ENCODE measurements around the gene OPA1. TPM values are rescaled to one million over a fixed set of nuclear protein-coding genes. Genes with fewer than 3 reads are reported as not detected.

The OPA1 gene
- total RNA-seq, 2 experiments from 2014 or later = 43.2 to 57.3 TPM

- CTCF ChIA-PET (ENCODE audit: unreplicated experiment) = no interaction called here
- no TSS peak for BruUV-seq (replicated peaks)
Observed at GRCh38 chr3:193728429-193729087, 135.6 kb downstream of the OPA1 start.

GRCh38 chr3:193729088-193729465 lies 136.1 kb downstream of the OPA1 start:
- no peaks in the 10 kb centered on the region for H3K79me2 ChIP-seq (ENCODE audit: insufficient read depth, low read depth, low read length)
- no TSS peak for BruUV-seq (replicated peaks)
- H3K4me3 ChIP-seq (ENCODE audit: low read depth, low read length, poor library complexity, severe bottlenecking) = no peak overlapping the region
- intact Hi-C loops (cut with micrococcal nuclease; ENCODE audit: unreplicated experiment) = no loop called here
- no peaks in the 10 kb centered on the region for H3K4me1 ChIP-seq (ENCODE audit: insufficient read depth, low read length, poor library complexity, severe bottlenecking)
- no peak overlapping the region for H3K4me2 ChIP-seq (ENCODE audit: low read length)
- ChIA-PET POLR2A (interaction anchor here (1.0 kb wide), 1 partner anchor 16 kb away, joined by 3 read pairs; no protein-coding TSS in a partner anchor), CTCF (ENCODE audit: unreplicated experiment) (no interaction called here)
- no peaks in the 10 kb centered on the region for H4K20me1 ChIP-seq (ENCODE audit: insufficient read depth, low read length)
- no peaks in the 10 kb centered on the region for H3K9me3 ChIP-seq (ENCODE audit: low read length)
- no peak for DNase-seq (ENCODE audit: low spot score)
- no peak for TF ChIP-seq EZH2phosphoT487 (IDR thresholded peaks at IDR 0.05; ENCODE audit: borderline replicate concordance, low read depth, low read length)
- TF ChIP-seq CTCF (conservative IDR thresholded peaks at IDR 0.05; ENCODE audit: low read length) = no peak
- H3K9me2 ChIP-seq (ENCODE audit: insufficient read depth, low read length) = no peaks in the 10 kb centered on the region
- H3K36me3 ChIP-seq (ENCODE audit: insufficient read depth, low read length) = no peaks in the 10 kb centered on the region
- H3K27ac ChIP-seq (ENCODE audit: low read depth, low read length, poor library complexity, severe bottlenecking) = no peak overlapping the region
- H2AFZ ChIP-seq (ENCODE audit: low read length) = no peak overlapping the region

More at GRCh38 chr3:193728429-193729087, 135.6 kb downstream of the OPA1 start:
- DNase-seq (ENCODE audit: low spot score) = no peak
- Histone ChIP-seq H3K4me3 (ENCODE audit: low read depth, low read length, poor library complexity, severe bottlenecking) (no peak overlapping the region), H3K9me2 (ENCODE audit: insufficient read depth, low read length) (no peaks in the 10 kb centered on the region), H2AFZ (ENCODE audit: low read length) (no peak overlapping the region), H3K4me2 (ENCODE audit: low read length) (no peak overlapping the region), H3K27ac (ENCODE audit: low read depth, low read length, poor library complexity, severe bottlenecking) (no peak overlapping the region), H3K4me1 (ENCODE audit: insufficient read depth, low read length, poor library complexity, severe bottlenecking) (no peaks in the 10 kb centered on the region), H3K79me2 (ENCODE audit: insufficient read depth, low read depth, low read length) (no peaks in the 10 kb centered on the region), H3K36me3 (ENCODE audit: insufficient read depth, low read length) (no peaks in the 10 kb centered on the region), H4K20me1 (ENCODE audit: insufficient read depth, low read length) (no peaks in the 10 kb centered on the region), H3K9me3 (ENCODE audit: low read length) (no peaks in the 10 kb centered on the region)
- TF ChIP-seq EZH2phosphoT487 (IDR thresholded peaks at IDR 0.05; ENCODE audit: borderline replicate concordance, low read depth, low read length) (no peak), CTCF (conservative IDR thresholded peaks at IDR 0.05; ENCODE audit: low read length) (no peak)
- intact Hi-C loops (cut with micrococcal nuclease; ENCODE audit: unreplicated experiment) = no loop called here
- POLR2A ChIA-PET = interaction anchor here (0.6 to 1.0 kb wide), 2 partner anchors 16 to 46 kb away, joined by 3 read pairs; no protein-coding TSS in a partner anchor

- H3K36me3 ChIP-seq (ENCODE audit: insufficient read depth, low read length) = no peaks in the 10 kb centered on the region
- TF ChIP-seq EZH2phosphoT487 (IDR thresholded peaks at IDR 0.05; ENCODE audit: borderline replicate concordance, low read depth, low read length) (no peak), CTCF (conservative IDR thresholded peaks at IDR 0.05; ENCODE audit: low read length) (no peak)
- no peak for DNase-seq (ENCODE audit: low spot score)
- intact Hi-C loops (cut with micrococcal nuclease; ENCODE audit: unreplicated experiment) = no loop called here
- no peaks in the 10 kb centered on the region for H3K79me2 ChIP-seq (ENCODE audit: insufficient read depth, low read depth, low read length)
- H2AFZ ChIP-seq (ENCODE audit: low read length) = no peak overlapping the region
- ChIA-PET POLR2A (interaction anchor here (0.7 to 1.0 kb wide), 2 partner anchors 35 to 56 kb away, joined by 3 to 5 read pairs; no protein-coding TSS in a partner anchor), CTCF (ENCODE audit: unreplicated experiment) (no interaction called here)
- H3K9me2 ChIP-seq (ENCODE audit: insufficient read depth, low read length) = no peaks in the 10 kb centered on the region
- no peaks in the 10 kb centered on the region for H4K20me1 ChIP-seq (ENCODE audit: insufficient read depth, low read length)
- no peaks in the 10 kb centered on the region for H3K9me3 ChIP-seq (ENCODE audit: low read length)
- no peak overlapping the region for H3K4me2 ChIP-seq (ENCODE audit: low read length)
- H3K4me1 ChIP-seq (ENCODE audit: insufficient read depth, low read length, poor library complexity, severe bottlenecking) = no peaks in the 10 kb centered on the region
- H3K4me3 ChIP-seq (ENCODE audit: low read depth, low read length, poor library complexity, severe bottlenecking) = no peak overlapping the region
- no TSS peak for BruUV-seq (replicated peaks)
- no peak overlapping the region for H3K27ac ChIP-seq (ENCODE audit: low read depth, low read length, poor library complexity, severe bottlenecking)
Observed at GRCh38 chr3:193729601-193730000, 136.6 kb downstream of the OPA1 start.
